NCI-H1048 (cell line): ENCODE data around the gene PAQR6.

Source experiments
- DNase-seq: peaks from one replicate; lab custom pipeline; 2025; lab: John Stamatoyannopoulos, UW

The PAQR6 gene, protein sequence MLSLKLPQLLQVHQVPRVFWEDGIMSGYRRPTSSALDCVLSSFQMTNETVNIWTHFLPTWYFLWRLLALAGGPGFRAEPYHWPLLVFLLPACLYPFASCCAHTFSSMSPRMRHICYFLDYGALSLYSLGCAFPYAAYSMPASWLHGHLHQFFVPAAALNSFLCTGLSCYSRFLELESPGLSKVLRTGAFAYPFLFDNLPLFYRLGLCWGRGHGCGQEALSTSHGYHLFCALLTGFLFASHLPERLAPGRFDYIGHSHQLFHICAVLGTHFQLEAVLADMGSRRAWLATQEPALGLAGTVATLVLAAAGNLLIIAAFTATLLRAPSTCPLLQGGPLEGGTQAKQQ

DNA sequence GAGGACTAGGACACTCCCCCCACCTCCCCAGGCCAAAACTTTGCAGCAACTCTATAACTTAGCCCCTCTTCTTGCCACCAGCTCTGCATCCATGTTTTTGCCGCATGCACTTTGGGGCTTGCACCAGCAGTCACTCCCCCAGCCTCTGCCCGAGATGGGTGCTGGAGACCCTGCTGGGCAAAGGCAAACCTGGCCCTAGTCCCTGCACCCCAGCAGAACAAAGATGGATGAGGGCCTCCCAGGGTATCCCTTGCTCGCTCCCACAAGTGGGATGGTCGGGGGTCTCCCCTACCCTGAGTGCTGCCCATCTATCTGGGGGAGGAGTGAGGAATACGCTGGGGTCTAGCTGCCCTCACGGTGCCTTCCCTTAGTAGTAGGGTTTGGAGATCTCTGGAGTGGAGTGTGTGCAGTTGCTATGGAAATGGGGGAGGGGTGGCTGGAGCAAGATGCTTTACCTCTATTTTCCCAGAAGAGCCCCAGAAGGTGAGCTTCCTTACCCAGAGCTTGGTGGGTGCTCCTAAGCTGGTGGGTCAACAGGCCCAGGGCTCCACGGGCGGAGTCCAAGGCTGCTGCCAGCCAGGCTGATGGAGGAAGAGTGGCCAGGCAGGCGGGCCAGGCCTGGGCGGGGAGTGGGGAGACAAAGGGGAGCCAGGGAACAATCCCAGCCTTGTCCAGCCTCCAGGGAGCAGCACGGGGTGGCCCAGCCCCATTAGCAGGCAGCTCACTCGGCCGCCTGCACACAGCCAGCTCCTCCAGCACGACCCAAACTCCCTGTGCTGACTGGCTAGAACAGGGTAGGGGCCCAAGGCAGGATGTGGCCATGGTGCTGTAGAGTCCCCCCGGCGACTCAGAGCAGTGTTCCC, at the start of gene PAQR6:
Gene PAQR6 (minus strand): TSS at position 597 of the 863 bp plus-strand sequence. CDS start 1,325 bp downstream, outside the sequence.
- DNase-seq, result no peak

DNA sequence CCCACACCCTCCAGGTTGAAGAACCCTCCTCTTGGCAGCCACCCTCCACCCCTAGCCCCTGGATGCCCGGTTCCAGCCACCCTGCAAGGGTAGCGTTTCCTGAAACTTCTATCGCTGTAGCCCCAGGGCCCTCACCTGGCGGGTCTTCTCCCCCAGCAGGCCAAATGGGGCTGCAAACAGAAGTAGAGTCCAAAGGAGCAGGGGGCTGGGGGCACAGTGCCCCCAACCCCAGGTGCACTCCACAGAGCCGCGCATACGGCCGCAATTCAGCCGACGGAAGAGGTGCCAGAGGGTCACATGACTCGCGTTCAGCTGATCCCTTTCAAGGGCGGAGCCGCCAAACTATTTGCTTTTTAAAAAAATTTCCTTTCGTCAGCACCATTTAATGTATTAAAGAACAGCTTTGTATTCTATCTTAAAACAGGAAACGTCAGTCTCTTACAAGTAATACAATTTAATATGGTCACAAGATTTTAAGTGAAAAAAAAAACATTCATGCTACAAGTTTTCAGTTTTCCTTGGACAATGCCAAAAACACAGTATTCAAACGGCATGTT, 47.6 kb upstream of the PAQR6 start, which contains the start of gene GLMP:
Gene GLMP (minus strand): TSS at position 289 of the 557 bp plus-strand sequence. CDS start 34 bp downstream, at position 255.
- DNase-seq, result peak; percentile 38

DNA sequence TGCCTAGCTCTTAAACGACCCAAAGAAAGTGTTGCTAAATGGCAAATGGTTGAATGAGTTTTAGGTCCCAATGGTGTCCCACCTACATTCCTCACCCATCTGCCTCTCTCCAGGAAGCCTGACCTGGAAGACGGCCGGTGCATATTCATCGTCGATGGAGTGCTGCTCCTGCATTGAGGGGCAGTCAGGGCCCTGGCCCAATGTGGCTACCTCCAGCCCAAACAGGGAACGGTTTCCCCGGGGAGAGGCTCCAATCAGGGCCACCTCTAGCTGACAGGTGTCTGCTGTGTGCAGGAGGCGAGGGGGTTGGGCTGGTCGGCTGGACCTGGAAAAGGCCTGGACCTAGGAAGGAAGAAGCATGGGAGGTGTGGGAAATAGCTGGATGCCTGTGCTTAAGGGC, 46.0 kb upstream of the PAQR6 start:
- DNase-seq, result no peak

DNA sequence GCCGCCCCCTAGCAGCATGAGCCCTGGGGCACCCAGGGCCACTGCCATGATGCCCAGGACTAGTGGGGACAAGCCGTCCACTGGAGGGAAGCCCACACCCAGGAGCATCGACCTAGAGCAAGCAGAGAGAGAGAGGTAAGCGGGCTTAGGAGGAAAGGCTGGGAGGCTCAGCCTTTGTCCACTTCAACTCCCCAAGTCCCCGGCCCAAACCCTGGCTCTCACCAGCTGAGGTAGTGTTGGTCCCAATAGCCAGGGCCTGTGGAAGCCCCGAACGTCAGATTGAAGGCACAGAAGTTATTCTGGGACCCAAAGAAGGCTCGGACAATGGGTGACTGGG, 45.2 kb upstream of the PAQR6 start:
- DNase-seq, result no peak

DNA sequence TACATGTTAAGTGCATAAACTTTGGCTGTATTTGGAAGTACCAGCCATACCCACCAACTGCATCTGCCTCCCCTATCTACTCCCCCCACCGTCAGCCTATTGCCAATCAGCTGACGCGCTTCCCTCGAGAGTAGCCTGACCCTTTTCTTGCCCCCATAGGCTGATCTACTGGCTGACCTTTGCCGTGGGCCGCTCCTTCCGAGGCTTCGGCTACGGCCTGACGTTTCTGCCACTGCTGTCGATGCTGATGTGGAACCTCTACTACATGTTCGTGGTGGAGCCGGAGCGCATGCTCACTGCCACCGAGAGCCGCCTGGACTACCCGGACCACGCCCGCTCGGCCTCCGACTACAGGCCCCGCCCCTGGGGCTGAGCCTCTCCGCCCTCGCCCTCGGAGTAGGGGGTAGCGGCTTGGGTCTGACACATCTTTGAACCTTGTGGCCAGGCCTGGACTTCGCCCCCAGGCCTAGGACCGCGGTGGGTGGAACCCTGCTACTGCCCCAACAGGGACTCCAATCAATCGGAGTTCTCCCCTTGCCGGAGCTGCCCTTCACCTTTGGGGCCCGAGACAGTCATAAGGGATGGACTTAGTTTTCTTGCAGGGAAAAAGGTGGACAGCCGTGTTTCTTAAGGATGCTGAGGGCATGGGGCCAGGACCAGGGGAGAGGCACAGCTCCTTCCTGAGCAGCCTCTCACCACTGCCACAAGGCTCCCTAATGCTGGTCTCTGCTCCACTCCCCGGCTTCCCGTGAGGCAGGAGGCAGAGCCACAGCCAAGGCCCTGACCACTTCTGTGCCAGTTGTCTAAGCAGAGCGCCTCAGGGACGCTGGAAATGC, 43.6 kb upstream of the PAQR6 start:
- DNase-seq, result peak; percentile 24

DNA sequence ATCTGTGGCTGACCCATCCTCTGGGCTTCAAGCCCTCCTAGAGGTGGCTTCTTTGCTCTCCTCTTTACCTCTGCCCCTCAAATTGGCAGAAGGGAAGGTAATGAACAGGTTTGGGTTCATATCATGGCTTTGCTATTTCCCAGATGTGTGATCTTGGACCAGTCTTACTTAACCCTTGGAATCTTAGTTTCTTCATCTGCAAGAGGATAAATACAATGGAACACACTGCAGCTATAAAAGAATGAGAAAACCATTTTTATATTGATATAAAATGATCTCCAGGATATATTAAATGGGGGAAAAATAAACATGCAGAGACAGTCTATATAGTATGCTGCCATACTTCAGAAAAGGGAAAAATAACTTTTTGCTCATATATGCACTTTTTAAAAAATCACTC, 42.0 kb upstream of the PAQR6 start:
- DNase-seq, result no peak

DNA sequence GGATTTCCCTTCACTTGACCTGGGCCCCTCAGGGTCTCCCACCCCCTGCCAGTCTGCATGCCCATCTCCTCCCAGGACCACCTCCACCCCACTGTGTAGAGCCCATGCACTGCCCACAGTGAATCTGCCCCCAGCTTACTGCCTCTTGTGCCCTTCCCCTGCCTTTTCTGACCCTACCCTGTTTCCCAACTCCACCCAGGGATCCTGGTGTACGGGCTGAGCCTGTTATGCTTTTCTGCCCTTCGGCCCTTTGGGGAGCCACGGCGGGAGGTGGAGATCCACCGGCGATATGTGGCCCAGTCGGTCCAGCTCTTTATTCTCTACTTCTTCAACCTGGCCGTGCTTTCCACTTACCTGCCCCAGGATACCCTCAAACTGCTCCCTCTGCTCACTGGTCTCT, 38.2 kb upstream of the PAQR6 start:
- no peak for DNase-seq

DNA sequence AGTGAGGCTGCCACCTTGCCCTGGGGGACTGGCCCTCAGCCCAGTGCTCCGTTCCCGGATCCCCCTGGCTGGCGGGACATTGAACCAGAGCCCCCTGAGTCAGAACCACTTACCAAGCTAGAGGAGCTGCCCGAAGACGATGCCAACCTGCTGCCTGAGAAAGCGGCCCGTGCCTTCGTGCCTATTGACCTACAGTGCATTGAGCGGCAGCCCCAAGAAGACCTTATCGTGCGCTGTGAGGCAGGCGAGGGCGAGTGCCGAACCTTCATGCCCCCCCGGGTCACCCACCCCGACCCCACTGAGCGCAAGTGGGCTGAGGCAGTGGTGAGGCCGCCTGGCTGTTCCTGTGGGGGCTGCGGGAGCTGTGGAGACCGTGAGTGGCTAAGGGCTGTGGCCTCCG, 37.6 kb upstream of the PAQR6 start:
- no peak for DNase-seq

DNA sequence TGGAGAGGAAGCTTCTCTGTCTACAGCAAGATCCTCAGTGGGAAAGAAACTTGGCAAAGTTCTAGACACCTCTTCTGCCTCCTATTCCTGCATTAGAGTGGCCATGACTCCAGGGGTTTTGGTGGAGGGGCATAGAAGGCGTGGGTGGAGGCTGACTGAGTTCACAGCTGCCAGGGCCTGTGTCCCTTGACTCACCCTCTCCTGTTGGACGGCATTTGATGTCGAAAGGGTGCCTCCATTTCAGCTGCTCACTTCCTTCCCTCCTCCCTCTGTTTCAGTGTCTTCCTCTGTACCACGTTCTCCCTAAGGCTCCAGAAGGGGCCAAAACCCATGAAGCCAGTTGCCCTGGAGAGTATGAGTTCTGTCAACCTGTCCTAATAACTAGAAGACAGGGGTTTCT, 36.9 kb upstream of the PAQR6 start:
- DNase-seq, result no peak

DNA sequence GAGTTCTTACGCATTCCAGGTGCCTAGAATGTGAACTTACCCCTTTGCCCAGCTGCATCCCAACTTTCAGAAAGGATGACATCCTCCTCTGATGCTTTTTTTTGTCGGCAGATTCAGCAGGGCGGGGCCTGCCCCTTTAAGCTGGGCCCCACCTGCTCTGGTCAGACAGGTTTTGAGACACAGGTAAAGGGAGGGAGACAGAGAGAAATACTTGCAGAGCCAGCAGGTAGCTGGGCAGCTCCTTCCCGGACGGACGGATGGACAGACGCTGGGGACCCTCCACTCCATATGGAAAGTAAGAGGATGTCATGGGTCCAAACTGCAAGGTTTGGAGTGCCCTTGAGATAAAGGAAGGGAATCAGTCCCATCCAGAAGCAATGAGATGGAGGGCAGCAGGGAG, 36.3 kb upstream of the PAQR6 start, which contains the start of gene TMEM79:
Gene TMEM79 (plus strand): TSS at position 214 of the 400 bp plus-strand sequence. CDS start 902 bp downstream, outside the sequence.
- no peak for DNase-seq

DNA sequence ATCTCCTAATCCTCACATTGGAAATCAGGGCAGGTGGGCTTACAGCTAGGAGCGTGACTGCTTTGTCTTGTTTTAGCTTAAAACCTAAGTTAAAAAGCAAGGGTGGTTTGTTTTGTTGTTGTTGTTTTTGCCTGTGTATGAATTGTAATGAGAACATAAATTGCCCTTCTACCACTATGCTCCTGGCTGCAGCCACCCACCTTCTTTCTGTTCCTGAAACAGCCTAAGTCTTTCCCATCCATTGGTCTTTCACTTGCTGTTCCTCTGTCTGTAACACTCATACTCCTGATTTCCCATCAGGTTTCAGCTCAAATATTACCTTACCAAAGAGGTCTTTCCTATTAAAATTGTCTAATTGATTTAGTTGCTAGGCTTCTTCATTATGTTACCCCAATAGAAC, 35.7 kb upstream of the PAQR6 start:
- no peak for DNase-seq

DNA sequence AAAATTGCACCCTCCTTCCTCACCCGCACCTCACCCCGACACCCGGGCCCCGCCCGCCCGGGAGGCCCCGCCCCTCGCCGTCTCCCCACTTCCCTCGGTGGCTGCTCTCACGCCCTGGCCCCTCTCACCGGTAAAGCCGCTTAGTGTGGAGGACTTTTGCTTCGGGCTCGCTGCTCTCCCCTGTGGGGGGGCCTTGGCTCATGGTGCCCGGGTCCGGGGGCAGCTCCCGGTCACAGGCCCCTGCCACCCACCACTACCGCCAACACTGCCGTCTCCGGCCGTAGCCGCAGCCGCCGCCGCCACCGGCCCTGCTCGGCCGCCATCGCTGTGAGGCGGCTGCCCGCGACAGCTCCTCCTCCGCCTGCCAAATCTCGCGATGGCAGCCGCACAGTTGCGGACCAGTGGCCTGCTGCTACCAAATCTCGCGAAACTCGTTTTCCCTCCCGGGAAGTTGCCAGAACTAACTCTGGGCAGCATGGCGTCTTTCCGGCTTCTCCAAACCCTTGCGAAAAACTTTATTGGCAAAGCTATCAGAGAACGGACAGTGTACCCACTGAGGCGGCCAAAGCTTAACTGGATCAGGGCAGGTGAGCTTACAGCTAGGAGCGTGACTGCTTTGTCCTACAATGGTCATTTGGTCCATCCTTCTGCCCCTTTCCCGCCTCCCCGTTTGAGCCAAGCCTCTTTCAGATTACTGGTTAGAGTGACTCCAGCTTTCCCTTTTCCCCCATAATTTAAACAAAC, 34.8 kb upstream of the PAQR6 start, which contains the start of gene SMG5:
Gene SMG5 (minus strand): TSS at position 347 of the 744 bp plus-strand sequence. CDS start 145 bp downstream, at position 202.
- peak; percentile 98 for DNase-seq

DNA sequence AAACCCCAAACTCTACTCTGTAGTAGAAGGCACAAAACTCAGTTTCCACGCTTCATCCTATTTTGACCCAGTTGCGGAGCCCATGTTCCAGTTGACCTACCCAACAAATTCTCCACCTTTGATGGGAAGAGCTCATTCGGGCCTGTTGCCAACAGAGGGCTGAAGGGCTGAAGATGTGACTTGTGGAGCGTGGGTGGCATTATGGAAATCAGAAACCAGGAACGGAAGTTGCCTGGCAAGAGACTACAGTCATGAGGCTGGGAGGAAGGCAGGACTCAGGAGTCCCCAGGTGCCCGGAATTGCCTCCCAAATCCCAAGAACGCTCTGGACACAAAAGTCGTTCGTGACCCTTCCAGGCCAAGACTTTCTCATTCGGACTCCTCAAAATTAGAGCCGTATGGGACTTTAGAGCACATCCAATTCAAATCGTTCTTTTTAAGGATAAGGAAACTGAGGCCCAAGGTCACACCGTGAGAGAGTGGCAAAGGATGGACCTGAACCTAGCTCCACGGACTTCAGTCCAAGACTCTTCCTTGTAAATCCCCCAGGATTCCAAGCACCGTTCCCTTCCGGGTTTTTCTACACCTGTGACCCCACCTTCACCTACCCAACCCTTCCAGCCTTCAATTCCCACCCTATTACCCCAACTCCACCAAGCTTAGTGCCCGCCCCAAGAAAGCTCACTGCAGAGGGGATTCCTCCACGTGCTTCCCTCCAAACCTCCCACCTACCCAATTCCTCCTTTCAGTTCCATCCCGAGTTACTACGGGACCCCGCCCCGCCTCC, 34.0 kb upstream of the PAQR6 start:
- DNase-seq, result peak; percentile 34

DNA sequence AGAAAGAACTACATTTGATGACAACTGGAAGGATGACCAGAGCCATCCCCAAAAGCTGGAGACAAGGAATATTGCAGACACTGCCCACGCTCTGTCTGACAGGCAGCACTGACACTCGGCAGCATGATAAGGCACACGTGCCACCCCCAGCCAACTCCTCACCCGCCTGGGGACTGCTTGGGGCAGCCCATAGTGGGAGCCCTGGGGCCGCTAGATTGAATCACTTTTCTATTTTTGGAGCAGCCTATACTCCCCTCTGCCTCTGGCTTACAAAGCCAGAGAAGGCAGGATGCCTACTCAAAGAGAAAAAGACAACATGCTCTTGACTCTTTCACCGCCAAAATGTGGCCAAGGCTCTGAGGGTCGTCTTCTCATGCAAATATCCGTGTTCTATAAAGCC, 33.4 kb upstream of the PAQR6 start:
- DNase-seq, result no peak

DNA sequence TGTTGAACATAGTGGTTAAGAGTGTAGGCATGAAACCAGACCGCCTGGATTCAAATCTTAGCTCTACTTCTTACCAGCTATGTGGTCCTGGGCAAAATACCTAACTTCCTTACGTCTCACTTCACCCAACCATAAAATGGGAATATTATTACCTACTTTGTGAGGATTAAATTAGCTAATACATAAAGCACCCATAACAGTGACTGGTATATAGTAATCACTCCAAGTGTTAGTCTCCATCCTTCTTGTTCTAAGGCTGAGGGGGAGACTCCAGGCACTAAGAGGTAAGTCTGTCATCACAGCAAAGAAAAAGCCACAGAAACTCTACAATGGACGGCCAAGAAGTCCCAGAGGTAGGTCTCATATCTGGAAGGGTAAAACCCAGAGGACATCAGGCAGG, 32.0 kb upstream of the PAQR6 start:
- DNase-seq, result no peak

DNA sequence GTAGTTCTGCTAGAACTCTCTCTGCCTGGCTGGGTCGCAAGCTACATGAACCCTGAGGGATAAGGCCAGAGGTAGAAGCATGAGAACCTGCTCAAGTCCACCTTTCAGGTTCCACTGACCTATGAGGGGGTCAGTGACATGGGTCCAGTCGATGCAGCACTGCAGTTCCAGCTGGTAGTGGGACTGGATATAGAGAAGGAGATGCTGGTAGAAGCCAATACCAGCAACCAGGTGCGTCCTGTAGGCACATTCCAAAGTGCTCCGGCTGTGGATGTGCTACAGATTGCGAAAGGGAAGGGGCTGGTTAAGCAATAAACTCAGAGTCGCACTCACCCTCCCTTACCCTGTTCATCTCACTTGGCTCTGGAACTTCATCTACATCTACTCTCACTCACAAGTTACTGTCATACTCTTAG, 29.1 kb upstream of the PAQR6 start:
- DNase-seq, result no peak

DNA sequence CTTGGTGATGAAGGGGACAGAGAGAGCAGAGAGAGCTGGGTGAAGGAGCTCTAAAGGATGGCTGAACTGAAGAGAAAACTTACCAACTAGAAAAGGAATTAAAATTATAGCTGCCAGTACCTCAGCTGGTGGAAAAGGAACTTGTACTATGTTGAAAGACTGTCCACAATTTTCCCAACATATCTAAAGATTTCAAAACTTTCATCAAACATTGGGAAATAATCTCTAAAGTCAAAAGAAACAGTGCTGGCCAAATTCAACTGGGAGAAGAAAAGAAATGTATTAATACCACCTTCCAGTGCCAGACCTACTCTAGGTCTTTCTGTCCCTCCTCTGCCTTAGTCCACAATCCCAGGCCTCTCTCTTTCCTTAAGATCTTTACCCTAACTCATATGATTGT, 28.7 kb upstream of the PAQR6 start:
- no peak for DNase-seq

DNA sequence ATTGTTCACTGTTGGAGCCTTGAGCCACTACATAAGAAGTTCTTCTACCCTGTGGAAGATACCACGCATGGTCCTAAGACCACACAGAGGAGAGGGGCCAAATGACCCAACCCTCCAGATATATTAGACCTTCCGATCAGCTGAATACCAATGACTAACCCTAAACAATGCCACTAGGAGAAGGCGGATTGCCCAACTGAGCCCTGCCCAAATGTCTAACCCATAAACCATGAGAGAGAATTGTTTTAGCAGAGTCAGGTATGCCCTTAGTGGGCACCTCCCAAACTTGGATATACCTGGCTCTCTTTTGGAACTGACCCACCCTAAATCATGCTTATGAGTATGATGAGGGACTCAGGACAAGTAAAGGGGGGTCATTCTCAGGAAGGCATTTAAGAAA, 22.5 kb upstream of the PAQR6 start:
- DNase-seq, result no peak

DNA sequence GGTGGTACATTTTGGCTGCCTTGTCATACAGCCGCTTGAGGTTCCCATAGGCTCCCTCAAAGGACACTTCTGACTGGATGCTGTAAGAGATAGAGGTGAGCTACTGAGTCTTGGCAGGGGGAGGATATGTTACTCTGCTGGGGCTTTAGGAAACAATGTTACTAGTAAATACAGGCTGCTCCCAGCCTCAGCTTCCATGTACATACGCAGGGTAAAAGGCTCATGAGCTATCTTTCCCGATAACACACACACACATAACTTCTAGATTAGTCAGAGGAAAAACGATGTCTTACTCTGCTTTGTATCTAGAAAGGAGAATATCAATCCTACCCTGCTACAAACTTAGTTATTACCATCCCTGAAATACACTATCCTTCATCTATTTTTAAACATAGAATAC, 20.5 kb upstream of the PAQR6 start:
- DNase-seq, result no peak

DNA sequence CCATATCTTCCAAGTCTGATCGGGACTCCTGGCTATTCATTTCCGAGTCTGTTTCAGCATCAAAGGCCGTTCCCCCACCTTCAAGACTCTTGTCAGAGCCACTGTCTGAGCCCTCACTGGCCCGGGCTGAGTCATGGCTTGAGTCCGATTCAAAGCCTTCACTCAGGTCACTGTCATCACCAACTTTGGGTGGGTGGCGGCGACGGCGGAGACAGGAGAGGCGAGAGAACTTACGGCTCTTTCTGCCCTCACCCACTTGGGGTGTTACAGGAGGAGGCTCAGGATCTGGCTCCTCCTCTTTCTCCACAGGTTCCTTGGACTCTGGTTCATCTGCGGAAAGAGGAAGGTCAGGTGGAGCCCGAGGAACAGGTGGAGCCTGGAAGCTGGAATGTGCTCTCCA, 18.2 kb upstream of the PAQR6 start:
- DNase-seq, result no peak
